ENCODE measurements around the gene TRIM66. TPM values are rescaled to one million over a fixed set of nuclear protein-coding genes. Genes with fewer than 3 reads are reported as not detected.

Gene TRIM66
- total RNA-seq, 1 donor = 5.6 TPM

DNA sequence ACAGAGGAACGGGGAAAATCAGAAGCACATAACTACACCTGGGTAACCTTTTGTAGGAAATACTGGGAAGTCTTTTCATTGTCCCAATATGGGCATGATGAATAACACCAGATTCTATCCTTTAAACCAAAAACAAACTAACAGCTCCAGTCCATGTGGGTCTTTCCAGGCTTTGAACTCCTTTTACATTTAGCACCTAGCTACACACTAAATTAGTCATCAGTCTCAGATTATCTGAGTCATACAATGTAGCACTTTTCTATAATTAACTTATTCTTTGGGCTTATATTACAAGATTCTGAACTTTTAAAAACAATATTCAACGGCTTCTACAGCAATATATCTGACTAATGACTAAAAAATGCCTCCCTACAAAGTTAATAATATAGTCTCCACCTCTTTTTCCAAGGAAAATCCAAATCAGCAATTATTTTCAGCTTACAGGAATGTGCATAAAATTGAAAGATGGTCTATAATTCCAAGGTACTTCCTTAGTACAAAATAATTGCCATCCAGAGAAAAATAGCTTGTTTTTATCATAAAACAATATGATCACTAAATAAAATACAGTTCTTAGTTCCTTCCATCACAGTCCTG lies 114.8 kb downstream of the TRIM66 start:
- no peak overlapping the region for H3K4me3 ChIP-seq (ENCODE audit: low read depth, low read length)
- TF ChIP-seq, protein P1, sequence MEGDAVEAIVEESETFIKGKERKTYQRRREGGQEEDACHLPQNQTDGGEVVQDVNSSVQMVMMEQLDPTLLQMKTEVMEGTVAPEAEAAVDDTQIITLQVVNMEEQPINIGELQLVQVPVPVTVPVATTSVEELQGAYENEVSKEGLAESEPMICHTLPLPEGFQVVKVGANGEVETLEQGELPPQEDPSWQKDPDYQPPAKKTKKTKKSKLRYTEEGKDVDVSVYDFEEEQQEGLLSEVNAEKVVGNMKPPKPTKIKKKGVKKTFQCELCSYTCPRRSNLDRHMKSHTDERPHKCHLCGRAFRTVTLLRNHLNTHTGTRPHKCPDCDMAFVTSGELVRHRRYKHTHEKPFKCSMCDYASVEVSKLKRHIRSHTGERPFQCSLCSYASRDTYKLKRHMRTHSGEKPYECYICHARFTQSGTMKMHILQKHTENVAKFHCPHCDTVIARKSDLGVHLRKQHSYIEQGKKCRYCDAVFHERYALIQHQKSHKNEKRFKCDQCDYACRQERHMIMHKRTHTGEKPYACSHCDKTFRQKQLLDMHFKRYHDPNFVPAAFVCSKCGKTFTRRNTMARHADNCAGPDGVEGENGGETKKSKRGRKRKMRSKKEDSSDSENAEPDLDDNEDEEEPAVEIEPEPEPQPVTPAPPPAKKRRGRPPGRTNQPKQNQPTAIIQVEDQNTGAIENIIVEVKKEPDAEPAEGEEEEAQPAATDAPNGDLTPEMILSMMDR (IDR thresholded peaks at IDR 0.05; ENCODE audit: insufficient read depth, low read length) = no peak
- DNase-seq (ENCODE audit: low read depth) = peak; percentile 17

DNA sequence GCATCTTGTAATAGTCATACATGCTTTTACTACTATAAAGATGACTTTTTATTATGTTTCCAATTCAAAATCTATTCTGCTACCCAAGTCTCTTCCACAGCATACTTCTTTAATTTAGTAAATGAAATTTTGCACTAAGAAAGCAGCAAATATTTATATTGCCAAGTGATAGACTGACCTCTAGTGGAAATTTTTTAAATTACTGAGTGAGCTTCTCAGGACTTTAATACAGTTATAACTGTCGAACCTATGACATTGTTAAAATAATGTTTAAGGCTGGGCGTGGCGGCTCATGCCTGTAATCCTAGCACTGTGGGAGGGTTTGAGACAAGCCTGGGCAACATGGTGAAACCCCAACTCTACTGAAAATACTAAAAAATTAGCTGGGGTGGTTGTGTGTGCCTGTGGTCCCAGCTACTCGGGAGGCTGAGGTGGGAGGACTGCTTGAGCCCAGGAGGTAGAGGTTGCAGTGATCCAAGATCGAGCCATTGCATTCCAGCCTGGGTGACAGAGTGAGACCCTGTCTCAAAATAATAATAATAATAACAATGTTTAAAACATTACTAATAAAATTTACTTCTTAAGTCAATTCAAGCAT lies 115.8 kb downstream of the TRIM66 start:
- peak; percentile 71 for DNase-seq (ENCODE audit: low read depth)
- TF ChIP-seq, protein P1 (IDR thresholded peaks at IDR 0.05; ENCODE audit: insufficient read depth, low read length) = peak; percentile 44
- H3K4me3 ChIP-seq (ENCODE audit: low read depth, low read length) = no peak overlapping the region

DNA sequence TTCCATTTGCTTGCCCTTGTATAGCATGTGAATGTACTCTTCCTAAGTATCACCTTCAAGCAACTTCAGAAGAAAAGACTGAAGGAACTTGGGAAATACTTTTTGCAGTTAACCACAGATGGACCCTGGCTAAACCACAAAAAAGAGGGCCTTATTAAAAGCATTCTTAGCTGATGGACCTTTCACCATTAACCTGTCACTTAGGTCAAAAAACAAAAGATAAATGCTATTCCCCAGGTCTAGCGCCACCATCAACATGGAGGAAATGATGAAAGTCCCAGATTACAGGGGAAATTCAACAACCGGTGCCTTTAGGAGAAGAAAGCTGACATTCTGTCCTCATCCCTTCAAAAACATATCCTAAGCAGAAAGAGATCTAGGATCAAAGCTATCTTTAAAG lies 117.9 kb downstream of the TRIM66 start:
- no peak for DNase-seq (ENCODE audit: low read depth)
- no peak overlapping the region for H3K4me3 ChIP-seq (ENCODE audit: low read depth, low read length)
- TF ChIP-seq, protein P1 (IDR thresholded peaks at IDR 0.05; ENCODE audit: insufficient read depth, low read length) = no peak

Small RNA genes within 50 kb of the gene (small RNA-seq; reads per million reads assigned to genes)
- not detected for gene SNORA3A
- gene SNORA3B = 99.6 reads per million, percentile 98 among the genes with 10 or more reads in this experiment

Other genes with a start within 250 kb of the TRIM66 start
- 1.1 and 3.8 TPM in 2 replicates for gene STK33, start 88.4 kb downstream of the TRIM66 start, total RNA-seq (ENCODE audit: low replicate concordance)
- 505 and 965 TPM in 2 replicates for gene RPL27A, start 127 bp upstream of the TRIM66 start, total RNA-seq (ENCODE audit: low replicate concordance)
- 22.1 and 32.7 TPM in 2 replicates for gene AKIP1, start 228.5 kb upstream of the TRIM66 start, total RNA-seq (ENCODE audit: low replicate concordance)